Upper lobe of left lung (tissue), 4 donors: ENCODE results near the gene MGMT.

Experiments used
- EP300 ChIP-seq, 4 donors: sonication (generic); formaldehyde crosslinking; IDR thresholded peaks; one replicate each; pipeline ENCODE4 v1.5.1; 2017; ENCODE audit warnings: antibody characterized with exemption in 4 of 4, control low read depth in 2 of 4
- POLR2A ChIP-seq, 4 donors: fragments of 450-650 bp; IDR thresholded peaks; one replicate each; pipeline ENCODE4 v1.5.1; 2016 to 2017; ENCODE audit warnings: antibody characterized with exemption in 4 of 4, mild to moderate bottlenecking in 2 of 4
- POLR2AphosphoS5 ChIP-seq, 2 donors: sonication (generic); formaldehyde crosslinking; IDR thresholded peaks; one replicate each; pipeline ENCODE4 v1.5.1; 2017; ENCODE audit warnings: antibody characterized with exemption in 2 of 2
- TF ChIP-seq, protein P1 (sequence below), 6 experiments: fragments of 450-650 bp in 4 of 6; fragments of 200-600 bp in 2 of 6; sonication (generic) in 2 of 6; IDR thresholded peaks; one replicate each; pipeline ENCODE4 v1.5.1; 2016 to 2019; ENCODE audit warnings: antibody characterized with exemption in 6 of 6

DNA sequence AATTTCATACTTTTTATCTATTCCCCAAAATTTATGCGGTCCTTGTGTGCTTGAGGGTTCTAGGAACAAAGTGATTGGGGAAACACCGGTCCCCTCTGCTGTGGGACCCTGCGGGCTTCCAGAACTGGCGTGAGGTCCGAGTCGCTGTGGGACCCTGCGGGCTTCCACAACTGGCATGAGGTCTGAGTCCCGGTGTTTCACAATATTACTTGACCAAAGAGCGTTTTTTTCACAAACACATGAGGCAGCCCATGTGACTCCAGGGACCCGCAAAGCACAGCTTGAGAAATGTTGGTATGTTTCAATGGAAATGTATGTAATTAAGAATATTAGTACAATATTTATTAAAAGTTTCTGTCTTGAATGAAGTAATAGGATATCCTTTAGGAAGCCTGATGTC, 212.2 kb downstream of the MGMT start:
- TF ChIP-seq, protein P1, sequence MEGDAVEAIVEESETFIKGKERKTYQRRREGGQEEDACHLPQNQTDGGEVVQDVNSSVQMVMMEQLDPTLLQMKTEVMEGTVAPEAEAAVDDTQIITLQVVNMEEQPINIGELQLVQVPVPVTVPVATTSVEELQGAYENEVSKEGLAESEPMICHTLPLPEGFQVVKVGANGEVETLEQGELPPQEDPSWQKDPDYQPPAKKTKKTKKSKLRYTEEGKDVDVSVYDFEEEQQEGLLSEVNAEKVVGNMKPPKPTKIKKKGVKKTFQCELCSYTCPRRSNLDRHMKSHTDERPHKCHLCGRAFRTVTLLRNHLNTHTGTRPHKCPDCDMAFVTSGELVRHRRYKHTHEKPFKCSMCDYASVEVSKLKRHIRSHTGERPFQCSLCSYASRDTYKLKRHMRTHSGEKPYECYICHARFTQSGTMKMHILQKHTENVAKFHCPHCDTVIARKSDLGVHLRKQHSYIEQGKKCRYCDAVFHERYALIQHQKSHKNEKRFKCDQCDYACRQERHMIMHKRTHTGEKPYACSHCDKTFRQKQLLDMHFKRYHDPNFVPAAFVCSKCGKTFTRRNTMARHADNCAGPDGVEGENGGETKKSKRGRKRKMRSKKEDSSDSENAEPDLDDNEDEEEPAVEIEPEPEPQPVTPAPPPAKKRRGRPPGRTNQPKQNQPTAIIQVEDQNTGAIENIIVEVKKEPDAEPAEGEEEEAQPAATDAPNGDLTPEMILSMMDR (IDR thresholded peaks at IDR 0.05), result no peak
- TF ChIP-seq POLR2A (IDR thresholded peaks at IDR 0.05) (no peak), POLR2AphosphoS5 (IDR thresholded peaks at IDR 0.05) (no peak), EP300 (IDR thresholded peaks at IDR 0.05) (no peak)
